ENCODE results near the gene KRT7. TPM values are rescaled to one million over a fixed set of nuclear protein-coding genes. Genes with fewer than 3 reads are reported as not detected.
A peak's percentile ranks its signal among the peaks of the same experiment; 100 is the strongest.

KRT7 gene
- total RNA-seq, 4 donors from 2014 or later = 95.8 to 176 (median 123) TPM

- H3K4me1 ChIP-seq = peaks cover 66% of the 10 kb centered on the region
- H3K4me3 ChIP-seq = no peak overlapping the region
- 50% methylated on average over 4 of the region's 4 CpGs for WGBS
- peak overlapping the region; percentile 70 for H3K27ac ChIP-seq
- no peak for DNase-seq (ENCODE audit: low spot score in 2 of 2)
- H3K27me3 ChIP-seq = peaks cover 10% of the 10 kb centered on the region
- TF ChIP-seq POLR2A (IDR thresholded peaks at IDR 0.05) (no peak), POLR2AphosphoS5 (IDR thresholded peaks at IDR 0.05) (no peak), EP300 (IDR thresholded peaks at IDR 0.05) (no peak)
- TF ChIP-seq, protein P1, sequence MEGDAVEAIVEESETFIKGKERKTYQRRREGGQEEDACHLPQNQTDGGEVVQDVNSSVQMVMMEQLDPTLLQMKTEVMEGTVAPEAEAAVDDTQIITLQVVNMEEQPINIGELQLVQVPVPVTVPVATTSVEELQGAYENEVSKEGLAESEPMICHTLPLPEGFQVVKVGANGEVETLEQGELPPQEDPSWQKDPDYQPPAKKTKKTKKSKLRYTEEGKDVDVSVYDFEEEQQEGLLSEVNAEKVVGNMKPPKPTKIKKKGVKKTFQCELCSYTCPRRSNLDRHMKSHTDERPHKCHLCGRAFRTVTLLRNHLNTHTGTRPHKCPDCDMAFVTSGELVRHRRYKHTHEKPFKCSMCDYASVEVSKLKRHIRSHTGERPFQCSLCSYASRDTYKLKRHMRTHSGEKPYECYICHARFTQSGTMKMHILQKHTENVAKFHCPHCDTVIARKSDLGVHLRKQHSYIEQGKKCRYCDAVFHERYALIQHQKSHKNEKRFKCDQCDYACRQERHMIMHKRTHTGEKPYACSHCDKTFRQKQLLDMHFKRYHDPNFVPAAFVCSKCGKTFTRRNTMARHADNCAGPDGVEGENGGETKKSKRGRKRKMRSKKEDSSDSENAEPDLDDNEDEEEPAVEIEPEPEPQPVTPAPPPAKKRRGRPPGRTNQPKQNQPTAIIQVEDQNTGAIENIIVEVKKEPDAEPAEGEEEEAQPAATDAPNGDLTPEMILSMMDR (IDR thresholded peaks at IDR 0.05) = no peak
- no peaks in the 10 kb centered on the region for H3K9me3 ChIP-seq
- H3K36me3 ChIP-seq = no peaks in the 10 kb centered on the region
These were observed 15.0 kb upstream of the KRT7 start for GRCh38 chr12:52218001-52218400.

- H3K4me3 ChIP-seq = no peak overlapping the region
- WGBS = 86% methylated on average over 3 of the region's 3 CpGs
- no peak for DNase-seq (ENCODE audit: low spot score in 2 of 2)
- H3K27ac ChIP-seq = no peak overlapping the region
- H3K4me1 ChIP-seq = peaks cover 50% of the 10 kb centered on the region
- H3K27me3 ChIP-seq = peaks cover 10% of the 10 kb centered on the region
- H3K36me3 ChIP-seq = no peaks in the 10 kb centered on the region
- TF ChIP-seq POLR2AphosphoS5 (IDR thresholded peaks at IDR 0.05) (no peak), EP300 (IDR thresholded peaks at IDR 0.05) (no peak), POLR2A (IDR thresholded peaks at IDR 0.05) (no peak)
- TF ChIP-seq, protein P1 (IDR thresholded peaks at IDR 0.05) = no peak
- no peaks in the 10 kb centered on the region for H3K9me3 ChIP-seq
These were observed 12.6 kb upstream of the KRT7 start for GRCh38 chr12:52220477-52220876.

- H3K27ac ChIP-seq = peak overlapping the region; percentile 53
- H3K9me3 ChIP-seq = no peaks in the 10 kb centered on the region
- H3K4me3 ChIP-seq = no peak overlapping the region
- peaks cover 10% of the 10 kb centered on the region for H3K27me3 ChIP-seq
- no peak for DNase-seq (ENCODE audit: low spot score in 2 of 2)
- no peaks in the 10 kb centered on the region for H3K36me3 ChIP-seq
- WGBS = 50% methylated on average over 4 of the region's 4 CpGs
- peaks cover 43% of the 10 kb centered on the region for H3K4me1 ChIP-seq
- TF ChIP-seq, protein P1 (IDR thresholded peaks at IDR 0.05) = no peak
- no peak for TF ChIP-seq POLR2AphosphoS5 (IDR thresholded peaks at IDR 0.05)
- no peak for TF ChIP-seq POLR2A (IDR thresholded peaks at IDR 0.05)
- TF ChIP-seq EP300 (IDR thresholded peaks at IDR 0.05) = no peak
These were observed 11.8 kb upstream of the KRT7 start for GRCh38 chr12:52221070-52221781.

DNA sequence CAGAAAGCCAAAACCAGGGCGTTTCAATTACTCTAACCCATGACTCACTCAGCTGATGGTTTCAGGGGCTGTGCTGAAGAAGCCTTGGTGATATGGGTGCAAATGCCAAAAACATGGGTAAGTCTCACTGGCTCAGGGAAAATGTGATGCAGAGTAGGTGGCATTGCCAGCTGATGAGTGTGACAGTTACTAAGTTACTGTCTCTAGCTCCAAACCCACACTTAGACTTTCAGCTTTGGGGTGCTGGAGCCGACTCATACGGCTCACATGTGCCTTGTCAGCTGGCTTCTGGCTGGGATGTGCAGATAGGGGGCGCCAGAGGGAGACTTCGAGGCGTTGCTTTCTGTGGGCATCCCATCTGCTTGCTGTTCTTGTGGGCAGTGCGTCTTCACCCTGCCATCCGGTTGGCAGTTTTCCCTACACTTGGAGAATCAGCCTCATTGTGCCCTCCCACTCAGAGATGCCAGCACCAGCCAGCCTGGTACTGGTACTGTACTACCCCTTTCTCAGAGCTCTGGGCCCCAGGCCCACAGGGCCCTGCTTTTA is 11.1 kb upstream of the KRT7 start:
- DNase-seq (ENCODE audit: low spot score in 2 of 2) = peak in 1 of 2 donors; percentile 78
- 45% methylated on average over 4 of the region's 8 CpGs for WGBS
- TF ChIP-seq, protein P1 (IDR thresholded peaks at IDR 0.05) = peak; percentile 30 to 63
- TF ChIP-seq POLR2A (IDR thresholded peaks at IDR 0.05) = no peak
- TF ChIP-seq EP300 (IDR thresholded peaks at IDR 0.05) = no peak
- TF ChIP-seq POLR2AphosphoS5 (IDR thresholded peaks at IDR 0.05) = no peak
- Histone ChIP-seq H3K36me3 (no peaks in the 10 kb centered on the region), H3K27me3 (peaks cover 10% of the 10 kb centered on the region), H3K9me3 (no peaks in the 10 kb centered on the region), H3K27ac (peak overlapping the region; percentile 53), H3K4me1 (peaks cover 35% of the 10 kb centered on the region), H3K4me3 (no peak overlapping the region)

GRCh38 chr12:52222692-52223091 is 10.4 kb upstream of the KRT7 start:
- TF ChIP-seq POLR2AphosphoS5 (IDR thresholded peaks at IDR 0.05) (no peak), EP300 (IDR thresholded peaks at IDR 0.05) (no peak), POLR2A (IDR thresholded peaks at IDR 0.05) (no peak)
- peaks cover 10% of the 10 kb centered on the region for H3K27me3 ChIP-seq
- H3K36me3 ChIP-seq = no peaks in the 10 kb centered on the region
- peak in 1 of 2 donors; percentile 3 for DNase-seq (ENCODE audit: low spot score in 2 of 2)
- no peak overlapping the region for H3K27ac ChIP-seq
- 88% methylated on average over 4 of the region's 4 CpGs for WGBS
- no peak overlapping the region for H3K4me3 ChIP-seq
- H3K9me3 ChIP-seq = no peaks in the 10 kb centered on the region
- H3K4me1 ChIP-seq = peaks cover 28% of the 10 kb centered on the region

Measured in suprapubic skin (tissue), 4 donors.